Adipose tissue (tissue), 3 donors: ENCODE data around the gene GDF10. TPM values are rescaled to one million over a fixed set of nuclear protein-coding genes. Genes with fewer than 3 reads are reported as not detected.

ENCODE experiments used
- H3K27ac ChIP-seq: one replicate; pipeline ENCODE4 v1.5.1; 2013; ENCODE audit warnings: low read depth, low read length
- WGBS, 3 donors: extraction: QIAGEN DNeasy Blood & Tissue Kit; methylation state at CpG; one replicate each; pipeline ENCODE4 v1.1.7; 2013; 5-methylcytosine and 5-hydroxymethylcytosine counted together
- polyA plus RNA-seq, 3 donors: library from polyadenylated mRNA; stranded (reverse); fragments of 200-250 nt; gene quantifications; one replicate each; pipeline ENCODE4 v1.2.3, GENCODE V29; 2013
- donor health status: healthy with polysubstance abuse.
- donor health status: Bipolar disorder and iron deficiency.
- donor health status: healthy.

GDF10 gene
- polyA plus RNA-seq, 3 donors = 0.33 to 7.0 (median 0.34) TPM

GRCh38 chr10:47306387-47307210 is 6.6 kb downstream of the GDF10 start:
- WGBS, 3 donors = 49 to 63% (median 62%) methylated on average over 10 of the region's 10 CpGs
- H3K27ac ChIP-seq = no peak overlapping the region

- WGBS, 3 donors = 87 to 95% (median 93%) methylated on average over 3 of the region's 3 CpGs
- H3K27ac ChIP-seq = no peak overlapping the region
Observed at GRCh38 chr10:47307381-47307780, 7.4 kb downstream of the GDF10 start.

- 45 to 78% (median 68%) methylated on average over 9 of the region's 9 CpGs for WGBS, 3 donors
- no peak overlapping the region for H3K27ac ChIP-seq
Observed at GRCh38 chr10:47308775-47309174, 8.8 kb downstream of the GDF10 start.

- 86 to 88% (median 87%) methylated on average over 34 of the region's 34 CpGs for WGBS, 3 donors
- no peak overlapping the region for H3K27ac ChIP-seq
Observed at GRCh38 chr10:47309408-47310089, 9.6 kb downstream of the GDF10 start.

- 95 to 97% (median 96%) methylated on average over 29 to 37 of the region's 37 CpGs for WGBS, 3 donors
- no peak overlapping the region for H3K27ac ChIP-seq
Observed at GRCh38 chr10:47310090-47310505, 10.1 kb downstream of the GDF10 start.

GRCh38 chr10:47311193-47311931 is 11.4 kb downstream of the GDF10 start:
- WGBS, 3 donors = 30 to 47% (median 47%) methylated on average over 10 of the region's 10 CpGs

GRCh38 chr10:47311932-47312662 is 12.1 kb downstream of the GDF10 start:
- WGBS, 3 donors = 24 to 27% (median 25%) methylated on average over 20 of the region's 20 CpGs
- H3K27ac ChIP-seq = no peak overlapping the region

More at GRCh38 chr10:47311193-47311931, 11.4 kb downstream of the GDF10 start:
- no peak overlapping the region for H3K27ac ChIP-seq

GRCh38 chr10:47312663-47312995 is 12.6 kb downstream of the GDF10 start:
- 82 to 87% (median 85%) methylated on average over 7 of the region's 7 CpGs for WGBS, 3 donors
- H3K27ac ChIP-seq = no peak overlapping the region

- WGBS, 3 donors = 78 to 93% (median 81%) methylated on average over 9 of the region's 9 CpGs
- no peak overlapping the region for H3K27ac ChIP-seq
Observed at GRCh38 chr10:47314416-47314970, 14.5 kb downstream of the GDF10 start.

- H3K27ac ChIP-seq = no peak overlapping the region
- 79 to 91% (median 83%) methylated on average over 2 of the region's 2 CpGs for WGBS, 3 donors
Observed at GRCh38 chr10:47315421-47315820, 15.4 kb downstream of the GDF10 start.

GRCh38 chr10:47316131-47316530 is 16.1 kb downstream of the GDF10 start:
- 76 to 94% (median 87%) methylated on average over 5 of the region's 5 CpGs for WGBS, 3 donors
- H3K27ac ChIP-seq = no peak overlapping the region

GRCh38 chr10:47317251-47317650 is 17.3 kb downstream of the GDF10 start:
- 79 to 89% (median 88%) methylated on average over 4 of the region's 4 CpGs for WGBS, 3 donors
- H3K27ac ChIP-seq = no peak overlapping the region

- no peak overlapping the region for H3K27ac ChIP-seq
- WGBS, 3 donors = 56 to 86% (median 85%) methylated on average over 9 of the region's 9 CpGs
Observed at GRCh38 chr10:47318706-47319105, 18.7 kb downstream of the GDF10 start.

GRCh38 chr10:47319784-47320183 is 19.8 kb downstream of the GDF10 start:
- 87 to 91% (median 88%) methylated on average over 8 of the region's 8 CpGs for WGBS, 3 donors
- no peak overlapping the region for H3K27ac ChIP-seq

GRCh38 chr10:47320812-47321211 is 20.8 kb downstream of the GDF10 start:
- WGBS, 3 donors = 73 to 83% (median 75%) methylated on average over 6 of the region's 6 CpGs
- no peak overlapping the region for H3K27ac ChIP-seq

GRCh38 chr10:47321521-47322195 is 21.7 kb downstream of the GDF10 start:
- no peak overlapping the region for H3K27ac ChIP-seq
- WGBS, 3 donors = 72 to 84% (median 84%) methylated on average over 8 of the region's 8 CpGs

- WGBS, 3 donors = 78 to 85% (median 84%) methylated on average over 35 of the region's 35 CpGs
- H3K27ac ChIP-seq = no peak within 1 kb of the TSS
Observed at GRCh38 chr10:47322300-47323061, 22.5 kb downstream of the GDF10 start, which contains the start of gene GDF2. Gene GDF2, plus strand, starts transcription at chr10:47322454. Its CDS starts 215 bp downstream, at chr10:47322669.
